K562 (cell line): ENCODE measurements around the gene LRFN2. TPM values are rescaled to one million over a fixed set of nuclear protein-coding genes. Genes with fewer than 3 reads are reported as not detected.

Experiments used
- ATAC-seq: fragments of 200-7000 bp; cut with Tn5 transposase; 3 replicates; pipeline ENCODE4 v1.9.1; 2020; ENCODE audit warnings: moderate library complexity
- BruUV-seq: library from RNA; stranded (reverse); fragments of 400-500 nt; replicated peaks from 2 replicates; lab custom pipeline; 2021; lab: Mats Ljungman, UMichigan
- CTCF ChIA-PET: fragments of 300-600 bp; formaldehyde crosslinking; extraction: SDS; loops from one replicate; lab custom pipeline; 2021; ENCODE audit warnings: low intra/inter-chr PET ratio; lab: Yijun Ruan, JAX
- POLR2A ChIA-PET: fragments of 300-600, 350-650 bp; sonication (Branson Sonifier 250); formaldehyde crosslinking; extraction: SDS; loops from one replicate; lab custom pipeline; 2021; ENCODE audit warnings: antibody characterized with exemption, inconsistent platforms; lab: Yijun Ruan, JAX
- DNase-seq, 4 experiments: peaks; one replicate each; pipeline versions ENCODE4 v3.0.0 to v3.0.0-alpha.2; 2011 to 2018; ENCODE audit warnings: low spot score in 3 of 4, mixed read lengths in 3 of 4; ENCODE audit errors: extremely low read depth in 1 of 4
- FAIRE-seq: peaks from 2 replicates; lab custom pipeline; 2011; peaks lifted over from hg19 to GRCh38; lab: Jason Lieb, UNC
- H2AFZ ChIP-seq: 2 replicates; pipeline ENCODE4 v1.6.0; 2011; ENCODE audit warnings: low read depth, low read length, control low read depth, inconsistent platforms
- H3K27ac ChIP-seq: fragments of 200-600 bp; 3 replicates; pipeline ENCODE4 v1.8.0; 2011; ENCODE audit warnings: low read depth, mild to moderate bottlenecking, control low read depth, inconsistent platforms, low read length, moderate library complexity, mixed read lengths; ENCODE audit errors: extremely low read depth
- H3K27me3 ChIP-seq, 2 experiments: fragments of 300-600 bp in 1 of 2; 2 replicates in 1 of 2; 3 replicates in 1 of 2; pipeline versions ENCODE4 v1.6.0 to v1.8.0; 2011; ENCODE audit warnings: inconsistent platforms in 2 of 2, low read length in 2 of 2, mild to moderate bottlenecking in 1 of 2, mixed read lengths in 1 of 2, moderate library complexity in 1 of 2; ENCODE audit not compliant: control insufficient read depth in 2 of 2, insufficient read depth in 2 of 2
- H3K36me3 ChIP-seq: fragments of 300-600 bp; 3 replicates; pipeline ENCODE4 v1.8.0; 2011; ENCODE audit warnings: mild to moderate bottlenecking, low read length, inconsistent platforms; ENCODE audit not compliant: control insufficient read depth, insufficient read depth
- H3K4me1 ChIP-seq, 2 experiments: fragments of 200-600 bp in 1 of 2; replicated peaks in 1 of 2; 2 replicates in 1 of 2; 3 replicates in 1 of 2; pipeline versions ENCODE4 v1.5.1 to v1.8.0; 2011; ENCODE audit warnings: inconsistent platforms in 2 of 2, low read length in 2 of 2, mild to moderate bottlenecking in 1 of 2, mixed read lengths in 1 of 2, moderate library complexity in 1 of 2; ENCODE audit not compliant: control insufficient read depth in 2 of 2, insufficient read depth in 2 of 2
- H3K4me2 ChIP-seq: 2 replicates; pipeline ENCODE4 v1.6.1; 2011; ENCODE audit warnings: low read length, control low read depth, inconsistent platforms, mixed read lengths; ENCODE audit not compliant: insufficient read depth
- H3K4me3 ChIP-seq: fragments of 200-600 bp; sonication (generic), shearing (Covaris generic); 2 replicates; pipeline ENCODE4 v1.5.1; 2016; ENCODE audit warnings: control low read depth, inconsistent platforms
- H3K79me2 ChIP-seq: fragments of 200-600 bp; 3 replicates; pipeline ENCODE4 v1.8.0; 2011; ENCODE audit warnings: low read length, inconsistent platforms; ENCODE audit not compliant: control insufficient read depth, insufficient read depth
- H3K9ac ChIP-seq, 2 experiments: 2 replicates each; pipeline versions ENCODE4 v1.6.0 to v1.6.1; 2011; ENCODE audit warnings: low read depth in 2 of 2, low read length in 2 of 2, control low read depth in 1 of 2, inconsistent platforms in 1 of 2, mild to moderate bottlenecking in 1 of 2, mixed read lengths in 1 of 2; ENCODE audit not compliant: insufficient read depth in 1 of 2
- H3K9me1 ChIP-seq: one replicate; pipeline ENCODE4 v1.6.0; 2011; ENCODE audit warnings: inconsistent platforms, mild to moderate bottlenecking, low read length, moderate library complexity; ENCODE audit not compliant: control insufficient read depth, insufficient read depth
- H3K9me3 ChIP-seq: replicated peaks from 2 replicates; pipeline ENCODE4 v1.5.1; 2011; ENCODE audit warnings: low read depth, low read length, inconsistent platforms; ENCODE audit not compliant: control insufficient read depth, insufficient read depth
- H4K20me1 ChIP-seq: replicated peaks from 2 replicates; pipeline ENCODE4 v1.6.1; 2011; ENCODE audit warnings: low read length, inconsistent platforms, mixed read lengths; ENCODE audit not compliant: control insufficient read depth, insufficient read depth
- ATF2 ChIP-seq: sonication (generic); formaldehyde crosslinking; IDR thresholded peaks from 2 replicates; pipeline ENCODE4 v1.8.1; 2022; ENCODE audit warnings: missing genetic modification reagents
- NCOA1 ChIP-seq: fragments of 450-650 bp; IDR thresholded peaks from 2 replicates; pipeline ENCODE4 v1.6.1; 2016; ENCODE audit warnings: low read depth
- NFIX ChIP-seq: fragments of 250-450 bp; sonication (Bioruptor Pico); IDR thresholded peaks from 2 replicates; pipeline ENCODE4 v1.4.0; 2020; ENCODE audit warnings: low read depth, mild to moderate bottlenecking, moderate library complexity
- PML ChIP-seq: IDR thresholded peaks from 2 replicates; pipeline ENCODE4 v1.6.1; 2012; ENCODE audit warnings: low read length, inconsistent platforms
- RAD51 ChIP-seq: fragments of 450-650 bp; IDR thresholded peaks from 2 replicates; pipeline ENCODE4 v1.7.1; 2016; ENCODE audit warnings: low read depth, mild to moderate bottlenecking, borderline replicate concordance
- RBM25 ChIP-seq: fragments of 200-400 bp; formaldehyde crosslinking; IDR thresholded peaks from 2 replicates; pipeline ENCODE4 v1.6.1; 2018; ENCODE audit warnings: low read length, low read depth, moderate library complexity; ENCODE audit not compliant: severe bottlenecking
- RHOXF2B ChIP-seq: fragments of 250-450 bp; sonication (Bioruptor Pico); conservative IDR thresholded peaks from 2 replicates; pipeline ENCODE4 v1.5.1; 2021
- XRCC3 ChIP-seq: fragments of 450-650 bp; IDR thresholded peaks from 2 replicates; pipeline ENCODE4 v1.6.1; 2017; ENCODE audit warnings: mild to moderate bottlenecking, moderate library complexity
- ZEB2 ChIP-seq: fragments of 450-650 bp; IDR thresholded peaks from 2 replicates; pipeline ENCODE4 v1.6.1; 2016
- ZFP36 ChIP-seq: fragments of 150-350 bp; IDR thresholded peaks from 2 replicates; pipeline ENCODE4 v1.6.1; 2018; ENCODE audit warnings: low read length, low read depth; ENCODE audit not compliant: partially characterized antibody
- ZNF668 ChIP-seq: fragments of 250-450 bp; sonication (Bioruptor Pico); IDR thresholded peaks from 2 replicates; pipeline ENCODE4 v1.8.0; 2022; ENCODE audit warnings: mild to moderate bottlenecking, inconsistent platforms
- ZNF75A ChIP-seq: fragments of 450-650 bp; formaldehyde crosslinking; IDR thresholded peaks from 2 replicates; pipeline ENCODE4 v1.4.0; 2020; ENCODE audit warnings: mild to moderate bottlenecking
- ZNF79 ChIP-seq: fragments of 250-450 bp; sonication (Bioruptor Pico); IDR thresholded peaks from 2 replicates; pipeline ENCODE4 v1.4.0; 2020; ENCODE audit warnings: low read depth, mild to moderate bottlenecking, moderate library complexity
- ZZZ3 ChIP-seq: fragments of 450-650 bp; IDR thresholded peaks from 2 replicates; pipeline ENCODE4 v1.6.1; 2016; ENCODE audit warnings: antibody characterized with exemption, mild to moderate bottlenecking, moderate library complexity
- WGBS: fragments of 100-300 bp; shearing (Covaris generic); methylation state at CpG from one replicate; pipeline ENCODE4 v1.1.6; 2016; ENCODE audit warnings: low coverage, mixed read lengths; ENCODE audit not compliant: insufficient coverage; ENCODE audit errors: missing lambda C conversion rate; 5-methylcytosine and 5-hydroxymethylcytosine counted together
- in situ Hi-C: fragments of 300-500 bp; cut with MboI; formaldehyde crosslinking; loops from 4 replicates; pipeline ENCODE4 v1.15.0; 2018; ENCODE audit warnings: inconsistent platforms, mixed read lengths
- intact Hi-C: fragments of 100-400 bp; cut with micrococcal nuclease; formaldehyde crosslinking; loops from 2 replicates; pipeline ENCODE4 v1.14.2; 2022
- polyA plus RNA-seq, 8 experiments: library from polyadenylated mRNA; depleted of rRNA in 4 of 8; stranded (reverse) in 5 of 8; unstranded in 3 of 8; fragments of >200 nt; fragmentation: Nextera tagmentation in 2 of 8; fragmentation: Illumina TruSeq in 1 of 8; extraction: Ambion mirVana in 2 of 8; extraction: Trizol in 1 of 8; gene quantifications; 2 replicates each; pipeline versions ENCODE4 v1.2.1 to v1.2.3, GENCODE V29; 2011 to 2014; ENCODE audit warnings: inconsistent platforms in 1 of 8, missing spikeins in 1 of 8
- total RNA-seq, 7 experiments: library from RNA; depleted of rRNA in 6 of 7; stranded (reverse); fragments of >200 nt in 6 of 7; fragmentation: Illumina TruSeq in 2 of 7; extraction: Trizol in 2 of 7; gene quantifications; 2 replicates each; pipeline versions ENCODE4 v1.2.1 to v1.2.3, GENCODE V29; 2011 to 2021; ENCODE audit warnings: low replicate concordance in 1 of 7
- TF ChIP-seq, protein P1 (sequence below): fragments of 450-650 bp; IDR thresholded peaks from 2 replicates; pipeline ENCODE4 v1.6.1; 2016; ENCODE audit warnings: missing biosample characterization, missing genetic modification characterization

LRFN2 gene
- total and polyA plus RNA-seq, 9 of the 15 experiments (the other 6 are each of a cell fraction or from before 2014, with no cell fraction given) = not detected

- no peak for ATAC-seq
- intact Hi-C loops = no loop called here
- Histone ChIP-seq H3K4me2 (no peak overlapping the region), H3K9me3 (no peaks in the 10 kb centered on the region), H3K9ac (no peak overlapping the region), H3K4me1 (no peaks in the 10 kb centered on the region), H3K27ac (no peak overlapping the region), H3K9me1 (no peaks in the 10 kb centered on the region), H2AFZ (no peak overlapping the region), H3K79me2 (no peaks in the 10 kb centered on the region), H4K20me1 (no peaks in the 10 kb centered on the region; the same call in 1 of the 2 replicates), H3K36me3 (no peaks in the 10 kb centered on the region), H3K4me3 (no peak overlapping the region), H3K27me3 (peaks cover 0 to 11% of the 10 kb centered on the region in 2 experiments; a peak in 3 of 5 replicates)
- ChIA-PET POLR2A (interaction anchor here (0.6 kb wide), 1 partner anchor 98 kb away, joined by 3 read pairs; no protein-coding TSS in a partner anchor), CTCF (no interaction called here)
- WGBS = 0% methylated on average over 6 of the region's 6 CpGs
- DNase-seq = no peak
- in situ Hi-C loops = no loop called here
- FAIRE-seq = no peak
- TF ChIP-seq ZNF75A = no peak
- peak; percentile 51 for TF ChIP-seq RBM25
- no TSS peak for BruUV-seq
These were observed 42.3 kb upstream of the LRFN2 start for GRCh38 chr6:40629463-40629862.

DNA sequence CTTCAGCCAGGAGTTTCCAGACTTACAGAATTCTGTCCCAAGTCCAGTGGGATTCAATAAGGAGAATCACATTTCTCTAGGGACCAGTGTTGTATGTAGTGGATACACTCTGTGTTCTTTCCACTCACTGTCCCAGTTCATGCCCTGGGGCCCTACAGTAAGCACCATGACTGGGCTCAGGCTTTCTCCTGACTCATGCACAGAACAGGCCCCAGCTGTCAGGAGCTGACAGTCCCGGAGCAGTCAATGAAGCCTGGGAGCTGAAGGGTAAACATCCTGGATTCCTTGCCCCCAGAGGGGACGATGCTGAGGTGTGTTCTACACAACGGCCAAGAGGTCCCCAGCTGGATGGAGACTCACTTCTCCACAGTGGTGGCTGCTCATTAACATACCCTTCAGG, 40.2 kb upstream of the LRFN2 start:
- no peaks in the 10 kb centered on the region; the same call in 1 of the 2 replicates for H4K20me1 ChIP-seq
- BruUV-seq = no TSS peak
- H3K27me3 ChIP-seq = peaks cover 0 to 11% of the 10 kb centered on the region in 2 experiments; a peak in 3 of 5 replicates
- no peak overlapping the region for H3K4me3 ChIP-seq
- no peak overlapping the region for H3K27ac ChIP-seq
- DNase-seq = no peak
- H3K4me2 ChIP-seq = no peak overlapping the region
- no peak for ATAC-seq
- no peak for TF ChIP-seq ZNF79 (CRISPR knock-in tag)
- no peak for TF ChIP-seq ZZZ3
- TF ChIP-seq ZEB2 = no peak
- TF ChIP-seq ATF2 (CRISPR knock-in tag) = no peak
- no peak for TF ChIP-seq ZFP36
- no peak for TF ChIP-seq ZNF668
- TF ChIP-seq RHOXF2B (CRISPR knock-in tag) = no peak
- no peak for TF ChIP-seq PML
- TF ChIP-seq RAD51 = no peak
- TF ChIP-seq, protein P1, sequence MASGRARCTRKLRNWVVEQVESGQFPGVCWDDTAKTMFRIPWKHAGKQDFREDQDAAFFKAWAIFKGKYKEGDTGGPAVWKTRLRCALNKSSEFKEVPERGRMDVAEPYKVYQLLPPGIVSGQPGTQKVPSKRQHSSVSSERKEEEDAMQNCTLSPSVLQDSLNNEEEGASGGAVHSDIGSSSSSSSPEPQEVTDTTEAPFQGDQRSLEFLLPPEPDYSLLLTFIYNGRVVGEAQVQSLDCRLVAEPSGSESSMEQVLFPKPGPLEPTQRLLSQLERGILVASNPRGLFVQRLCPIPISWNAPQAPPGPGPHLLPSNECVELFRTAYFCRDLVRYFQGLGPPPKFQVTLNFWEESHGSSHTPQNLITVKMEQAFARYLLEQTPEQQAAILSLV (tag) = no peak
- no peak for TF ChIP-seq NFIX (CRISPR knock-in tag)
- no peak for TF ChIP-seq NCOA1
- TF ChIP-seq XRCC3 = no peak
- no peak for FAIRE-seq
- intact Hi-C loops (no loop called here), in situ Hi-C loops (no loop called here)
- no peak overlapping the region for H3K9ac ChIP-seq
- H2AFZ ChIP-seq = no peak overlapping the region
- no peaks in the 10 kb centered on the region for H3K9me3 ChIP-seq
- H3K79me2 ChIP-seq = no peaks in the 10 kb centered on the region
- ChIA-PET CTCF (no interaction called here), POLR2A (interaction anchor here (0.7 kb wide), 1 partner anchor 8 kb away, joined by 3 read pairs; no protein-coding TSS in a partner anchor)
- no peaks in the 10 kb centered on the region for H3K4me1 ChIP-seq
- WGBS = 0% methylated on average over 3 of the region's 3 CpGs
- H3K36me3 ChIP-seq = no peaks in the 10 kb centered on the region
- no peaks in the 10 kb centered on the region for H3K9me1 ChIP-seq
